Measurements from ENCODE around the gene DEAF1.

- TF ChIP-seq CTCF (conservative IDR thresholded peaks at IDR 0.05 in 1 of 2, IDR thresholded peaks at IDR 0.05 in 1 of 2; ENCODE audit: low read depth in 1 of 2, low read length in 2 of 2) (peak; percentile 73 to 75), EZH2 (IDR thresholded peaks at IDR 0.05; ENCODE audit: low read length, missing control alignments) (no peak)
Observed at GRCh38 chr11:662689-663274, 32.2 kb downstream of the DEAF1 start.

Data from fibroblast of lung (primary cell).